SU-DHL-6 (cell line): ENCODE results near the gene LBX2.

Experiments used
- CTCF ChIP-seq: fragments of 200-600 bp; sonication (generic); IDR thresholded peaks from one replicate; pipeline ENCODE4 v1.5.1; 2017; ENCODE audit warnings: antibody characterized with exemption, mild to moderate bottlenecking, low read length, moderate library complexity; ENCODE audit not compliant: insufficient read depth, poor library complexity, severe bottlenecking
- EZH2phosphoT487 ChIP-seq: fragments of 200-600 bp; sonication (generic), shearing (Covaris generic); conservative IDR thresholded peaks from 2 replicates; pipeline ENCODE4 v1.6.1; 2018; ENCODE audit warnings: mild to moderate bottlenecking, antibody characterized with exemption, low read length, moderate library complexity, mixed read lengths

- TF ChIP-seq CTCF: no peak
- no peak for TF ChIP-seq EZH2phosphoT487
These were observed 46.6 kb upstream of the LBX2 start for GRCh38 chr2:74546004-74546403.
